PC-3 (cell line): ENCODE measurements around the gene ZSCAN9.

Experiments used
- EZH2 ChIP-seq: fragments of 300-600 bp; sonication (generic); IDR thresholded peaks from one replicate; pipeline ENCODE4 v1.6.1; 2017; ENCODE audit warnings: antibody characterized with exemption, mild to moderate bottlenecking, low read length; ENCODE audit not compliant: unreplicated experiment
- EZH2phosphoT487 ChIP-seq: fragments of 300-600 bp; sonication (generic); IDR thresholded peaks from 2 replicates; pipeline ENCODE4 v1.6.1; 2018; ENCODE audit warnings: mild to moderate bottlenecking, antibody characterized with exemption, low read length, borderline replicate concordance
- TF ChIP-seq, protein P1 (sequence below): fragments of 300-600 bp; sonication (generic); conservative IDR thresholded peaks from 2 replicates; pipeline ENCODE4 v1.5.1; 2017; ENCODE audit warnings: antibody characterized with exemption, low read depth, mild to moderate bottlenecking, low read length

DNA sequence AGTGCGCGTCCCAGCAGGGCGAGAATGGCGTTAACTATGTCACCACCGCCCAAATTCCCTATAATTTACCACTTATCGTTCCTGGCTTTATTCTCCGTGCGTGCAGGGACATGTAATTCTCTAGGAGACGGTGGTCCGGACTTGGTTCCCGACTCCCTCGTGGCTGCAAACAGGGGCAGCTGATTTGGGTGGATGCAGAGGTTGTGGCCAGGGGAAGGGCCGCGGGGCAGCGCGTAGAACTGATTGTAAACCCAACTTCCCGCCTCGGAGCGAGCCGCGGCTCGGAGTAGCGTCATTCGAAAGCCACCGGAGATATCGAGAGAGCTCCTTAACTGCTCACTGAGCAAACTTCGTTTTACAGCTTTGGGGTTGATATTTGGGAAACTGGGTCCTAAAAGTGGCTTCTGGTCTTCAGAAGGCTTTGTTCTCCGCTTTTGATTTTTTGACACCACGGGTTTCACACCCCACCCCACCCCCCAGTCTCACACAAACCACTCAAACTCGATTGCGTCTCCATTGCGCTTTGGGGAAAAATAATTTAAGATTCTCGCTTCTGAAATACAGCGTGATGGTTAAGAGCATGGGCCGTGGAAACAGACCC, 17.5 kb upstream of the ZSCAN9 start:
- TF ChIP-seq, protein P1, sequence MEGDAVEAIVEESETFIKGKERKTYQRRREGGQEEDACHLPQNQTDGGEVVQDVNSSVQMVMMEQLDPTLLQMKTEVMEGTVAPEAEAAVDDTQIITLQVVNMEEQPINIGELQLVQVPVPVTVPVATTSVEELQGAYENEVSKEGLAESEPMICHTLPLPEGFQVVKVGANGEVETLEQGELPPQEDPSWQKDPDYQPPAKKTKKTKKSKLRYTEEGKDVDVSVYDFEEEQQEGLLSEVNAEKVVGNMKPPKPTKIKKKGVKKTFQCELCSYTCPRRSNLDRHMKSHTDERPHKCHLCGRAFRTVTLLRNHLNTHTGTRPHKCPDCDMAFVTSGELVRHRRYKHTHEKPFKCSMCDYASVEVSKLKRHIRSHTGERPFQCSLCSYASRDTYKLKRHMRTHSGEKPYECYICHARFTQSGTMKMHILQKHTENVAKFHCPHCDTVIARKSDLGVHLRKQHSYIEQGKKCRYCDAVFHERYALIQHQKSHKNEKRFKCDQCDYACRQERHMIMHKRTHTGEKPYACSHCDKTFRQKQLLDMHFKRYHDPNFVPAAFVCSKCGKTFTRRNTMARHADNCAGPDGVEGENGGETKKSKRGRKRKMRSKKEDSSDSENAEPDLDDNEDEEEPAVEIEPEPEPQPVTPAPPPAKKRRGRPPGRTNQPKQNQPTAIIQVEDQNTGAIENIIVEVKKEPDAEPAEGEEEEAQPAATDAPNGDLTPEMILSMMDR, result no peak
- TF ChIP-seq EZH2phosphoT487 (no peak), EZH2 (no peak)
